Omental fat pad (tissue), 4 donors: ENCODE data around the gene BPIFB6. TPM values are rescaled to one million over a fixed set of nuclear protein-coding genes. Genes with fewer than 3 reads are reported as not detected.

Source experiments
- ATAC-seq: fragments of 150-250 bp; one replicate; pipeline ENCODE4 v1.9.1; 2016; ENCODE audit warnings: mild to moderate bottlenecking, moderate library complexity; ENCODE audit not compliant: low FRiP score
- DNase-seq: peaks from one replicate; pipeline ENCODE4 v3.0.0-alpha.2; 2019; ENCODE audit warnings: low spot score
- CTCF ChIP-seq, 3 donors: fragments of 450-650 bp; IDR thresholded peaks; one replicate each; pipeline ENCODE4 v1.5.1; 2016 to 2017; ENCODE audit warnings: antibody characterized with exemption in 3 of 3, mild to moderate bottlenecking in 3 of 3, moderate library complexity in 2 of 3
- total RNA-seq, 4 donors: library from RNA; depleted of rRNA; stranded (reverse); fragments of >200 nt; gene quantifications; one replicate each; pipeline ENCODE4 v1.1.0, GENCODE V29; 2016

The BPIFB6 gene
- total RNA-seq, 4 donors from 2014 or later = not detected

- no peak for DNase-seq
- no peak for TF ChIP-seq CTCF (IDR thresholded peaks at IDR 0.05)
- ATAC-seq = no peak
These were observed 29.2 kb upstream of the BPIFB6 start for GRCh38 chr20:33002087-33002808.

- ATAC-seq = no peak
- no peak for TF ChIP-seq CTCF (IDR thresholded peaks at IDR 0.05)
- DNase-seq = no peak
These were observed 27.2 kb upstream of the BPIFB6 start, which contains the start of gene SUN5 for GRCh38 chr20:33004141-33004751. SUN5 (minus strand) TSS chr20:33004433; CDS start chr20:33004340, 93 bp downstream.

- TF ChIP-seq CTCF (IDR thresholded peaks at IDR 0.05) = no peak
- DNase-seq (no peak), ATAC-seq (no peak)
These were observed 26.3 kb upstream of the BPIFB6 start for GRCh38 chr20:33005132-33005566.

GRCh38 chr20:33005908-33006775 lies 25.3 kb upstream of the BPIFB6 start:
- ATAC-seq (no peak), DNase-seq (no peak)
- TF ChIP-seq CTCF (IDR thresholded peaks at IDR 0.05) = no peak

GRCh38 chr20:33006776-33007375 lies 24.6 kb upstream of the BPIFB6 start:
- TF ChIP-seq CTCF (IDR thresholded peaks at IDR 0.05) = no peak
- no peak for DNase-seq
- ATAC-seq = no peak

- TF ChIP-seq CTCF (IDR thresholded peaks at IDR 0.05) = no peak
- no peak for ATAC-seq
- DNase-seq = no peak
These were observed 23.8 kb upstream of the BPIFB6 start, which contains the start of gene BPIFB2 for GRCh38 chr20:33007376-33008335. BPIFB2 (plus strand) TSS chr20:33007704; CDS start chr20:33008575, 871 bp downstream.
